GM21390 (cell line): ENCODE results near the gene KBTBD8.

Source experiments
- ATAC-seq: cut with Tn5 transposase; IDR thresholded peaks from one replicate; pipeline ENCODE4 v1.9.1; 2021; ENCODE audit not compliant: unreplicated experiment

The KBTBD8 gene

DNA sequence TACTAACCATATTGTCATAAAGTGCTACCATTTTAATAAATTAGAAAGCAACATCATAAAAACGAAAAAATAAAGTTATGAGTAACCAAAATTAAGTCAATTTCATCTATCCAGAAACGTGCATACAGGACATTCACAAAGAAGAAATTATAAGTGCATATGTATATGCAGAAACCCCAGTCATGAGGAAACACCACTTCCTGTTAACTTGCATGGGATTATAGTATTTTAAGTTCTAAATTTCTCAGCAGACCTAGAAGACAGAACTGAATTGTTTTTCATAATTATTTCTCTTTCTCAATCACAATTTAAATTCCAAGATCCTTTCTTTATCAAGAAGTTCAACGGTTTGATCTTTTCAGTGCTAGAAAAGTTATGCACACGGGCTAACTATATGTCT lies 1.4 kb upstream of the KBTBD8 start:
- ATAC-seq: no peak

DNA sequence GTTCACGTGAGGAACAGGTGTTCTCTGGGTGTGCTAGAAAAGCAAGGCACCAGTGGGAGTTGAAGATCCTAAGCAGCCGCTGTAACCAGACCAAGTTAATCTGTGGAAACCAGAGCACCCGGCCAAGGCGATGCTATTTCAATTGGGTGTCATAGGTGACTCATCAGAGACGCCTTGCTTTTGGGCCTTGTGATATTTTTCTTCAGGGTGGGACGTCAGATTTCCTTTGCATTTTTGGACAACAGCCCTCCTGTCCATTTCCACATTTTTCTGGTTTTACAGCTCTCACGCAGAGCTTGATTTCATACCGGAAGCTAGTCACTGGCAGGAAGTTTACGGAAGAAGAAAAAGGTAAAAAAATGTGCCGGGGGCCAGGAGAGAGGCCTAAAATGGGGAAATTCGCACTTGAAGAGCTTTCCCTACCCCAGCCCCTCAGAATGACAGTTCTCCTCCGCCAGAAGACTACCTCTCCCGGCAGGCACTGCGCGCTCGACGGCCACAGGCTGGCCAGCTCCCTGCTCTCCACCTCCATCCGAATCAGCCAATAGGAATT lies 471 bp upstream of the KBTBD8 start:
- no peak for ATAC-seq

DNA sequence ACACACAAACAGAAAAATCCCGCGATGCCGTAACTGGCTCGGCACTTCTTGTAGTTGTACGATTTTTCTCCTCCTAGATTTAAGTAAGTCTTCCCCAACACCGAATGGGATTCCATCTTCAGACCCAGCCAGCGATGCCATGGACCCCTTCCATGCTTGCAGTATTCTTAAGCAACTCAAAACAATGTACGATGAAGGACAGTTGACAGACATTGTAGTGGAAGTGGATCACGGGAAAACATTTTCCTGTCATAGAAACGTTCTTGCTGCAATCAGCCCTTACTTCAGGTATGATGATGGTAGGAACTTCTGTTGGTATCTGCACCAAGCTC lies 763 bp downstream of the KBTBD8 start:
- ATAC-seq: no peak

DNA sequence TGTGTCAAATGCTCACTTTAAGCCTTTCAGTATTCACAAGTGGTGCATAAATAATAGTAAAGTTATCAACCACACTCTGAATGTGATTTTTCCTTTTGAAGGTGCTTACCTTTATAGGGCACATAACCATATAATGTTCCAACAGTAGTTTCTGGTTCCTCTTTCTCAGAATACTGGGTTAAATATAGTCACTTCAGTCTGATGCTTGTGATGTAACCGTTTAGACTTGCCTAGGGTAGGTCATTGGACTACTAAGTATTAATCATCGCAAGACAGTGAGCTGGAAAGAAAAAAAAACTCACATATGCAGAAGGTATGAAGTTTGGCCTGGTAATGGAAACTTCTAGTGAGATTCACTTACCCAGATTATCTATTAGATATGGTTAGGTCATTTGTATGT lies 1.9 kb downstream of the KBTBD8 start:
- peak; percentile 48 for ATAC-seq

DNA sequence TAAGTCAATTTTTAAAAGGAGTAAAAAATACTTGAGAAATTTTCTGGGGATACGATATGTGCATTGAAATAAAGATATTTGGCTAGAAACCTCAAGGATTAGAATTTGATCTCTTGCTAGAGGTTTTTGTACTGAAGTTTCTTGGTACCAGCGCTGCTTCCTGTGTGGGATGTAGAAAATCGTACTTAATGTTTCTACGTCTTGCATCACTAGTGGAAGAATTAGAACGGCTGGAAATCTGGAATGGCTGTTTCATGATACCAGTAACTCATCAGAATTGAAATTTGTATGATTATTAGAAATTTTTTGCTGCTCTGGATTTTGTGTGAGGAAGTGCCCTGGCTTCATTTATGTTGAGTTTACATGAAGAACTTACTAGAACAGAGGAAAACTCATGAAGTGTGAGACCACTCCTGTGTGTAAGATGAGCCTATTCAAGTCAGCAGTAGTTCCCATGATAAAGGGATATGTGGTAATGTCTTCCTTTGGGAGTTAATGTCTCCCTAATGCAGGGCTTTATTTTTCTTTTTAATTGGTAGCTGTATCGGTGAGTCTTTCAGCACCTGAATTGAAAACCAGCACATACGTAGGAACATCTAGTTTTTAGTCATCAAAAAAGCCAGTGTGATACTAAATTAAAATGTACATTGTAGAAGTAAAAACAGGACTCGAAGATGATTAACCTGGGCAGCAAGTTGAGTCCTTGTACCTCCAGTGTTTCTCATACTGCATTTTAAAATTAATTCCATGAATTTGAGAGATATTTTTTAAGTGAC lies 3.2 kb downstream of the KBTBD8 start:
- ATAC-seq: no peak

DNA sequence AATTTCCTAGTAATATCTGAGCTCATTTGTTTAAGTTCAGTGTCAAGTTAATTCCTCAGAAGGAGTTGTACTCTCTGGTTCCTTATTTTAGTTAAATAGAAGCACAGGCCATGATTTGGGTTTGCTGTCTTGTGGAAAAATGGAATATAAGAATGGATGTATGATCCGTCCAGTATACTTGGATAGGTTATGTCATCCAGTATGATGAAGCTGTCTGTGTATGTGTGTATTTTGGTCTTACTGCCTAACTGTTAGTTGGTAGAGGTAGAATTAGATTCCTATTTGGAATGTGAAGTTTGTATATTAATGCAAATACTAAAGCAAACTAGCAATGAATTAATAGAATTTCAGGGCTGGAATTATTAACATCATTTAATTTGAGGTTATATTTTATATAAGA lies 7.9 kb downstream of the KBTBD8 start:
- no peak for ATAC-seq

DNA sequence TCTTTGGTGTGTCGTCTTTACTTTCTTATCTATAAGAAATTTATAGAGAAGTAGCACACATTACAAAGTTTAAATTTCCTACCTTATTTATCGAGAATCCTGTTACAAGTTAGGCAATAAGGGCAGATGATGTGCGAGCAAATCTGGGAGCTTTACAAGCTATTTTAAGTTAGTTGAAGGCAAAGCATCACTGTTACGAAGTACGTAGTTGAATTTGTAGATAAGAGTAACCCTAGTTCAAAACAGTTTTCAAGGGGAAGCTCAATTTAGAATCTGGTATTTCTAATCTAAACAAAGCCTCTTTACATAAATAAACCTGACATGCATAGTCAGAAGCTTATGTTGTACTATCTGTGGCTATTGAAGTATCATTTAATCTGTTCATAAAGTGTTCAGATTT lies 8.4 kb downstream of the KBTBD8 start:
- ATAC-seq: no peak

DNA sequence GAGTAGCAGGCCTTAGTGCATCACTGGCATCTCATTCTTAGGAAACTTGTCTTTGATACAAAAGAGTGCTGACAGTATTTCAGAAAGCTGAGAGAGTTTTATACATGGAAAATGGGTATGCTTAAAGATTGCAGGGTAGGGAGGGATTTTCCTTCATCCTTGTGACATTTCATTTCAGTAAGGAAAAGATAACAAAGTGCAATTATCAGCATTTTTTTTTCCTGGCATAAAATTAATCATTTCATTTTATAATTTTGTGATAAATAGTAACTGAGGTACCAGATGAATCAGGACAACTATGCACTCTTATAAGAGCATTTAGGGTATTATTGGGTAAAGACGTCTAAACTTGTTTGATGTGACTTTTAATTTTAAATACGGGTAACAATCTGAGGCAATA lies 10.3 kb downstream of the KBTBD8 start:
- ATAC-seq: no peak

DNA sequence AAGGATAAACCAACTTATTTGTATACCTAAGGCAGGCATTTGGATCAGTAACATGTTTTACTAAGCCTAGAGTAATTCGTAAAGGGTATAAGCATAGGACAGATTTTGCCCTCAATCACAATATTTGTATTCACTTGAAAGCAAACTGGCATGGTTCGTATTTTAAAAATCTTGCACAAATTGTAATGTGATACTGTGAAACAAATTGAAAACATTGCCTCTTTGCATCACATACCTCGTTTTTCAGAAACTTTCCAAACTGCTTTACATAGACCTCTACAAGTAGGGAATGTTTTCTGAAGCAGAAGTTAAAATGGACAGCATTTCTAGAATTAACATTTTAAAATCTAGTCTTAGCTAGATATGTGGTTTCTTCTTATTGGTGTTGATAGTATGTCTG lies 11.6 kb downstream of the KBTBD8 start:
- no peak for ATAC-seq

DNA sequence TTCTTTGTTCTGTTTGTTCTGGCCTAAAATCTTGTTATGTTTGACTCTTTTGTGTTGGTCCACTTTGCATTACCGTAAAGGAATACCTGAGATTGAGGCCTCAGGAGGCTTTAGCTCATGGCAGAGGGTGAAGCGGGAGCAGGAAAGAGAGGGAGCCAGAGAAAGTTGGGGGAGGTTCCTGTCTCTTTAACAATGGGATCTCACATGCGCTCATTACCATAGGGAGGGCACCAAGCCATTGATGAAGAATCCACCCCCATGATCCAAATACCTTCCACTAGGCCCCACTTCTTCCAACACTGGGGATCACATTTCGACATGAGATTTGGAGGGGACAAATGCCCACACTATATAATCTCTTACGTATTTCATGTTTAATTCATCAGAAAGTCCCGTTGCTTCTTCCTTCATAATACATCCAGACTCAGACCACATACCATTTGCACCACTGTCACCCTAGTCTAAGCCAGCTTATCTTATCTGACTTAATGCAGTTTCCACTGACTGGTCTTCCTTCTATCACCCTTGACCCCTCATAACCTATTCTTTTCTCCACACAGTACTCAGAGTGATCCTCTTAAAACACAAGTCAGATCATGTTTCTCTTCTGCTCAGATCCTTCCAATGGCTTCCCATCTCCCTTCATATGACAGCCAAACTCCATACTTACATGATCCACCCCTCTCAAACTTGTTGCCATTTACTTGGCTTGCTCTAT lies 13.5 kb downstream of the KBTBD8 start:
- ATAC-seq: no peak

DNA sequence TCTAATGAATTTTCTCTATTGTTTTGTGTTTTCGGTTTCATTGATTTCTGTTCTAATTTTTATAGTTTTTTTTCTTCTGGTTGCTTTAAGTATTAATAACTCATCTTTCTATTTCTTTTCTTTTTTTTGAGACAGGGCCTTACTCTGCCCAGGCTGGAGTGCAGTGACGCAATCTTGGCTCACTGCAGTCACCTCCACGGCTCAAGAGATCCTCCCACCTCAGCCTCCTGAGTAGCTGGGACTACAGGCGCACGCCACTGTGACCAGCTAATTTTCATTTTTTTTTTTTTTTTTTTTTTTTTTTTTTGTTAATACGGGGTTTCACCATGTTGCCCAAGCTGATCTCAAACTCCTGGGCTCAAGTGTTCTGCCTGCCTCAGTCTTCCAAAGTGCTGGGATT lies 14.5 kb downstream of the KBTBD8 start:
- no peak for ATAC-seq

DNA sequence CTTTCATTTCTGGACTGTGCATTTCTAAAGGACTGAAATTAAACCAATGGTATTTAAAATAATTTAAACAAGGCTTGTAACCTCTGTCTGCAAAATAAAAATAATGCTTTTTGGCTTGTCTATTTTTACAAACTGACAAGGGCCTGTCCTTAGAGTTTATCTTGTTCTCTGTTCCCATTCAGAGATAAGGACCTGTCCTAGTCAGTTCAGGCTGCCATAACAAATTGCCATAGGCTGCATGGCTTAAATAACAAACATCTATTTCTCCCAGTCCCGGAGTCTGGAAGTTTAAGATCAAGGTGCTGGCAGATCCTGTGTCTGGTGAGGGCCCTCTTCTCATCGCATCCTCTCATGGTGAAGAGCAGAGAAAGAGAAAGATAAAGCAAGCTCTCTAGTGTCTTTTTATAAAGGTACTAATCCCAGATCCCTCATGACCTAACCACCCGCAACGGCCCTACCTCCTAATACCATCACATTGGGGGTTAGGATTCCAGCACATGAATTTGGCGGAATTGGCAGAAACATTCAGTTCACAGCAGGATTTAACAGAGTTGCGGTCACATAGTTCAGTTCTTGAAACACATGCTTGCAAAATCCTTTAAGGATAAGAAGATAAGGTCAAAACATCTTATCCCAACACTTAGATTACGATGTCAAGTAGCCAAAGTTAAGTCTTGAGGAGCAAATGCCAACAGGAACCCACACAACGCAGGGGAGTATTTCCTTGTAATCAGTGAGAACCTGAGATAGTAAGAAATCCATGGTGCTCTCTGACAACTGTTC lies 17.8 kb downstream of the KBTBD8 start:
- no peak for ATAC-seq

DNA sequence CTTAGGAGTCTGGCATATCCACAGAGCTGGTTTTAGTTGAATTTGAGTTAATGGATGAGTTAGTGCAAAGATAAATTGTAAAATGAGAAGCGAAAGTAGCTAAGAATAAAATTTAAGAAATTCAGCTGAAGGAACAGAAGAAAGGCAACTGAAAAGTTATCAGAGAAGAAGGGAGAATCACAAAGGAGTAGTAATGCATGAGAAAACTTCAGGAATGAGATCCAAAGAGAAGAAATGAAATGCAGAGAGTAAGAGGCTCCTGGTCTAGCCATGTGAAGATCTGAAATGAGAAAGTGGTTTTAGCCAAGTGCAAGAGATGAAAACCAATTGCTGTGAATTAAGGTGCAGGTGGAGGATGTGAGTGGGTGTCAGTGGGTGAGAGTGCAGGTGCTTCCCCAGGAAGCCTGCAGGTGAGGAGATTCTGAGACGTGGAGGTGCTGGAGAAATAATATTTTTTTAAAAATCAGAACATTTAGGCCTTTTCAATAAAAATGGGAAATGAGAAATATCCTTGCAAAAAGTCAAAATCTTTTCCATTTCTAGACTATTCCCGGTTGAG lies 18.5 kb downstream of the KBTBD8 start:
- peak; percentile 53 for ATAC-seq

DNA sequence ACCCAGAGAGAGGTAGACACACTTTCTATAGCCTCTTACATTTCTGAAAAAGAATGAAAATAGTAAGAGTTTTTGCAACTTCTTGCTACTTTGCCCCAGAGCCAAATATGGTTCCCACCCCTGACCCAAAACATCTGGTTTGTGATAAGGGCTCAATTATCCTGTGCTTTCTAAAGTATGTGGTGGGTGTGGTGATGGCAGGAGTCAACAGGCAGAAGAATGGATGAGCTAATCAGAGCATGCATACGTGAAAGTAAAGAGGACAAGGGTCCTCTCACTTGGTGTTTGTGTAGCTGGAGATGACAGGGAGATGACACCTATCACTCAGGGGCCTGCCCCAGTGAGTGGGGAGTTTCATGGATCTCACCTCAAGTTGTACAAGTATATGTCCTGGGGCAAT lies 19.1 kb downstream of the KBTBD8 start:
- ATAC-seq: peak; percentile 15

DNA sequence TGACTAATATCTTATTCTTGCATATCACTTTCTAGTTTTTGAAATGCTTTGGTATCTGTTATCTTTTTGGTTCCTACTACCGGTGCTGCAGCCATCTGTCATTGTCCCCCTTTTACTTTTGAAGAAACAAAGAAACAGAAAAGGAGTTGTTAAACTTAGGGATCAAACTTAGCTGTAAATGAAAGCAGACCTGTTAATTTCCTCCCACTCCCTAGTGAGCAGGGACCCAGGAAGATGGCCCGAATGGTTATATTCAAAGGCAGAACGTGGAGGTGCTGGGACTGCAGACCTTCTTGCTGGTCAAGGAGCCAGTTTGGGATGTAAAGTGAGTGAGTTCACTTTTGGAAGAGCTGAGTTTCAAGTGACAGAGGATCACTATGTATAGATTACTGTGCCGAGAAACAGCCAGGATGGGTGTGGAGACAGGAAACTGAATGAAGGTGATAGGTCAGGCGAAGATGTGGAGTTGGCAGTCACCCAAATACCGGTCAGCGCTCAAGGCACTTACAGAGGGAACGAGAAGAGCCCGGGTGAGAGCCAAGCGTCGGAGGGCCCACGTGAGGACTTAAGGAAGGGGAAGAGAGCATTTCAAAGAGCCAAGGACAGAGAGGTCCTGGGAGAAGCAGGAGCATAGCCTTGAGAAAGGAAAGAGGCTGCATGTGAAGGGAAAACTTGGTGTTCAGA lies 20.1 kb downstream of the KBTBD8 start:
- peak; percentile 47 for ATAC-seq

DNA sequence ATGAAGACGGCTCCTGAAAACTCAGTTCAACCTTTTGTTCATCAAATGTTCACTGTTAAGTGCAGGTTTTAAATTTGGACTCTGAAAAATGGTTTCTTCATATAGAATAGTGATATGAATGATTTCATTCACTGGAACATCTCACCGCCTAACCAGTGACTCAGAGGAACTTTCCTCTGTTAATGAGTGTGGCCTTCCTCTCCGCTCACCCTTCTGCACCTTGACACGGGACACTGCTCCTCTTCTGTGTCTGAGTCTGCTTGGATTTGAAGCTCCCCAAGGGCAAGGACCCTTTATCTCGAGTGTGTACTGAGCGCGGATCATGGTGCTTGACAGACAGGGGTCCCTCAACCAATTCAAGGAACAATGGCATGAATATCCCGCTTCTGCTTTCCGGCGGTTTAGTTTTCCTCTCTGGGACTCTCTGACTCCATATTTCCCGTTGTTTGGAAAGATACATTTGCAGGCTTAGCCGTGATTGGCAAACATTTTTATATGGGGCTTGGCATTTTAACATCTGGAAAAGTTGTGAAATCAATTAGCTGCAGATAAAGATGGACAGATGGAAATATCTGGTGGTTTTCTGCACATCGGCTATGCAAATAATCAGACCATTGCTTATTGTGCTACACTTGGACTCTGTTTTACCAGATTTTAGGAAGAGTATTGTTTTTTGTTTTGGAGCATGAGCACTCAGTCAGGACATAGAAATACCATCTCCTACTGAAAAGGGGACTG lies 20.9 kb downstream of the KBTBD8 start:
- peak; percentile 29 for ATAC-seq

DNA sequence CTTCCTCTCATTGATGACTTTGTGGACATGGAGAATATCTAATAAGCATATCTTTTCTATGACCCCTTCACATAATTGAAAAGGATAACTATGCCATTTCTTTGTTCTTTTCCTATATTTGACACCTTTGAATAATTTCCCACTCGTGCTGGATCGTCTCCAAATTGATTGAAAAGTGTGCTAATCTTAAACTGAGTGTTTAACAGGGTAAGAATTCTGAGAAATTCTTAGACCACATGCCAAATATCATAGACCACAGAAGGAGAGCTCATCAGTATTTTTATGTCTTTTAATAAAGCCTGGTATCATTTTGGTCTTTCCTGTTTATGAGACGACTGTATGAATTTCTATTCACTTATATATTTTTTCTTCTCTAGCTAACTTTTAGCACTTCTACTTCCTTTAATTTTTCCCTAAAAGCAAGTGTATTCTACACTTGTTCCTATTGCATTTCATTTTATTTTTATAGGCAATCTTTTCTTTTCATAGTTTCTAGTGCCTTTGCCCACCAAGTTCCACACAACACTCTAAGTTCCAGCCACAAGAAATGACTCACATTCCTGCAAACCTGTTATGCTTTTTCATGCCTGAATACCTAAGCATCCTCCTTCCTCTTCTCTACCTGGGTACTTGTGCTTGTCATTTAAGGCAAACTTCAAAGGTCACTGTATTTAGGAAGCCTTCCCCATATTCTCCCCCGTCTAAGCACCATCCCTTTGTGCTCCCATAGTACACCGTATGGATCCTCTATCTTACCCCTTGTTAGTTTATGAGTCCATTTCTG lies 30.1 kb downstream of the KBTBD8 start:
- no peak for ATAC-seq

DNA sequence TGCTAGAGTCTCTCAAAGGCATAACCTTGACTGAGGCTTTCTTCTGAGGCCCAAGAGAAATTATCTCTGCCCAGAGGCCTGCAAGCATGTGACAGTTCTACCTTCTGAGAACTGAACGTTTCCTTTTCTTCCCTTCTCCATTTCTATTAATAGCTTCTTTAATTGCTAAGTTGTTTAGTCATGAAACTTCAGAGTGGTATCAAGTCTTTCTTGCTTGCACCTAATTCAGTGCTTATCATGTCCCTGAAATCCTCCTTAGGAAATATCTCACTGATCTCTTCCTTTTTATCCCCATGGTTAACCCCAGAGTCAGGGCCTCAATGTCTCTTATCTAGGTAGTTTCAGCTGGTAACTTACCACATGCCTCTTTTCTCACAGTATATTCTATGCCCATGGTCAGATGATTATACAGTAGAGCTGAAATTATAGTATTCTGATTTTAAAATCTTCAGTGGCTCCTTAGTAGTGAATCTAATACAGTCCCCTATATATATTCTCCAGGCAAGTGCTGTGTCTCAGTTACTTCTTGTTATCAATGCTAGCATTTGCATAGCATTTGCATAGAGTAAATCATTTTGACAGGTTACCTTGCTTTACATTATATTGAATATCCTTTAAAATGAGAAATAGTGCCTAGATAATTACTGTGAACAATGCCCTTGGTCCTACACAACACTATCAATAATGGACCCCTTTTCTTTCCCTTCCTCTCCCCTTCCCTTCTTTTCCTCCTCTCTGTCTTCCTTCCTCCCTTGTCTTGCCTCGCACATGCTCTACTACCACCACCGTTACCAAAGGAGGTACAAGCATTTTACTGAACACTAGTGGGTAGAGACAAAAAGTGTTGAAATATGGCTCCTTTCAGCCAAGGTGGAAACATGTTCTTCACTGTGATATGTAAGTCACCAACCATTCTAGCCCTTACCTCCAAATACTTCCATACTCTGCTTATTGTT lies 33.0 kb downstream of the KBTBD8 start:
- ATAC-seq: peak; percentile 85
